K562 (cell line): ENCODE results near the gene MYCT1. TPM values are rescaled to one million over a fixed set of nuclear protein-coding genes. Genes with fewer than 3 reads are reported as not detected.

Experiments used
- ATAC-seq: fragments of 200-7000 bp; cut with Tn5 transposase; 3 replicates; pipeline ENCODE4 v1.9.1; 2020; ENCODE audit warnings: moderate library complexity
- BruUV-seq: library from RNA; stranded (reverse); fragments of 400-500 nt; replicated peaks from 2 replicates; lab custom pipeline; 2021; lab: Mats Ljungman, UMichigan
- CTCF ChIA-PET: fragments of 300-600 bp; formaldehyde crosslinking; extraction: SDS; loops from one replicate; lab custom pipeline; 2021; ENCODE audit warnings: low intra/inter-chr PET ratio; lab: Yijun Ruan, JAX
- POLR2A ChIA-PET: fragments of 300-600, 350-650 bp; sonication (Branson Sonifier 250); formaldehyde crosslinking; extraction: SDS; loops from one replicate; lab custom pipeline; 2021; ENCODE audit warnings: antibody characterized with exemption, inconsistent platforms; lab: Yijun Ruan, JAX
- DNase-seq, 4 experiments: peaks; one replicate each; pipeline versions ENCODE4 v3.0.0 to v3.0.0-alpha.2; 2011 to 2018; ENCODE audit warnings: low spot score in 3 of 4, mixed read lengths in 3 of 4; ENCODE audit errors: extremely low read depth in 1 of 4
- FAIRE-seq: peaks from 2 replicates; lab custom pipeline; 2011; peaks lifted over from hg19 to GRCh38; lab: Jason Lieb, UNC
- H2AFZ ChIP-seq: 2 replicates; pipeline ENCODE4 v1.6.0; 2011; ENCODE audit warnings: low read depth, low read length, control low read depth, inconsistent platforms
- H3K27ac ChIP-seq: fragments of 200-600 bp; 3 replicates; pipeline ENCODE4 v1.8.0; 2011; ENCODE audit warnings: low read depth, mild to moderate bottlenecking, control low read depth, inconsistent platforms, low read length, moderate library complexity, mixed read lengths; ENCODE audit errors: extremely low read depth
- H3K27me3 ChIP-seq, 2 experiments: fragments of 300-600 bp in 1 of 2; 2 replicates in 1 of 2; 3 replicates in 1 of 2; pipeline versions ENCODE4 v1.6.0 to v1.8.0; 2011; ENCODE audit warnings: inconsistent platforms in 2 of 2, low read length in 2 of 2, mild to moderate bottlenecking in 1 of 2, mixed read lengths in 1 of 2, moderate library complexity in 1 of 2; ENCODE audit not compliant: control insufficient read depth in 2 of 2, insufficient read depth in 2 of 2
- H3K36me3 ChIP-seq: fragments of 300-600 bp; 3 replicates; pipeline ENCODE4 v1.8.0; 2011; ENCODE audit warnings: mild to moderate bottlenecking, low read length, inconsistent platforms; ENCODE audit not compliant: control insufficient read depth, insufficient read depth
- H3K4me1 ChIP-seq, 2 experiments: fragments of 200-600 bp in 1 of 2; replicated peaks in 1 of 2; 2 replicates in 1 of 2; 3 replicates in 1 of 2; pipeline versions ENCODE4 v1.5.1 to v1.8.0; 2011; ENCODE audit warnings: inconsistent platforms in 2 of 2, low read length in 2 of 2, mild to moderate bottlenecking in 1 of 2, mixed read lengths in 1 of 2, moderate library complexity in 1 of 2; ENCODE audit not compliant: control insufficient read depth in 2 of 2, insufficient read depth in 2 of 2
- H3K4me2 ChIP-seq: 2 replicates; pipeline ENCODE4 v1.6.1; 2011; ENCODE audit warnings: low read length, control low read depth, inconsistent platforms, mixed read lengths; ENCODE audit not compliant: insufficient read depth
- H3K4me3 ChIP-seq: fragments of 200-600 bp; sonication (generic), shearing (Covaris generic); 2 replicates; pipeline ENCODE4 v1.5.1; 2016; ENCODE audit warnings: control low read depth, inconsistent platforms
- H3K79me2 ChIP-seq: fragments of 200-600 bp; 3 replicates; pipeline ENCODE4 v1.8.0; 2011; ENCODE audit warnings: low read length, inconsistent platforms; ENCODE audit not compliant: control insufficient read depth, insufficient read depth
- H3K9ac ChIP-seq, 2 experiments: 2 replicates each; pipeline versions ENCODE4 v1.6.0 to v1.6.1; 2011; ENCODE audit warnings: low read depth in 2 of 2, low read length in 2 of 2, control low read depth in 1 of 2, inconsistent platforms in 1 of 2, mild to moderate bottlenecking in 1 of 2, mixed read lengths in 1 of 2; ENCODE audit not compliant: insufficient read depth in 1 of 2
- H3K9me1 ChIP-seq: one replicate; pipeline ENCODE4 v1.6.0; 2011; ENCODE audit warnings: inconsistent platforms, mild to moderate bottlenecking, low read length, moderate library complexity; ENCODE audit not compliant: control insufficient read depth, insufficient read depth
- H3K9me3 ChIP-seq: replicated peaks from 2 replicates; pipeline ENCODE4 v1.5.1; 2011; ENCODE audit warnings: low read depth, low read length, inconsistent platforms; ENCODE audit not compliant: control insufficient read depth, insufficient read depth
- H4K20me1 ChIP-seq: replicated peaks from 2 replicates; pipeline ENCODE4 v1.6.1; 2011; ENCODE audit warnings: low read length, inconsistent platforms, mixed read lengths; ENCODE audit not compliant: control insufficient read depth, insufficient read depth
- CAMTA2 ChIP-seq: fragments of 250-450 bp; sonication (Bioruptor Pico); conservative IDR thresholded peaks from 2 replicates; pipeline ENCODE4 v1.5.1; 2022
- CCAR2 ChIP-seq: fragments of 200-400 bp; formaldehyde crosslinking; IDR thresholded peaks from 2 replicates; pipeline ENCODE4 v1.6.1; 2017; ENCODE audit warnings: mild to moderate bottlenecking, low read depth, low read length
- CHD1 ChIP-seq: fragments of 200-600 bp; sonication (generic); IDR thresholded peaks from one replicate; pipeline ENCODE4 v1.6.1; 2012; ENCODE audit warnings: mild to moderate bottlenecking, moderate library complexity, low read length, inconsistent platforms
- KLF1 ChIP-seq: fragments of 450-650 bp; IDR thresholded peaks from 2 replicates; pipeline ENCODE4 v1.6.1; 2016; ENCODE audit warnings: missing genetic modification characterization, missing compliant biosample characterization
- MBD2 ChIP-seq: sonication (generic); IDR thresholded peaks from 2 replicates; pipeline ENCODE4 v1.6.1; 2016; ENCODE audit warnings: low read depth, borderline replicate concordance
- NFIX ChIP-seq: fragments of 250-450 bp; sonication (Bioruptor Pico); IDR thresholded peaks from 2 replicates; pipeline ENCODE4 v1.4.0; 2020; ENCODE audit warnings: low read depth, mild to moderate bottlenecking, moderate library complexity
- POLR2A ChIP-seq: fragments of 450-650 bp; conservative IDR thresholded peaks from 2 replicates; pipeline ENCODE4 v1.6.1; 2016
- TCF7 ChIP-seq: sonication (generic); IDR thresholded peaks from 2 replicates; pipeline ENCODE4 v1.6.1; 2016; ENCODE audit warnings: antibody characterized with exemption, borderline replicate concordance
- TEAD1 ChIP-seq, 2 experiments: fragments of 450-650 bp in 1 of 2; sonication (generic) in 1 of 2; formaldehyde crosslinking; IDR thresholded peaks; 2 replicates each; pipeline versions ENCODE4 v1.4.0 to v1.8.0; 2020 to 2022; ENCODE audit warnings: mild to moderate bottlenecking in 2 of 2, missing genetic modification reagents in 1 of 2
- WGBS: fragments of 100-300 bp; shearing (Covaris generic); methylation state at CpG from one replicate; pipeline ENCODE4 v1.1.6; 2016; ENCODE audit warnings: low coverage, mixed read lengths; ENCODE audit not compliant: insufficient coverage; ENCODE audit errors: missing lambda C conversion rate; 5-methylcytosine and 5-hydroxymethylcytosine counted together
- in situ Hi-C: fragments of 300-500 bp; cut with MboI; formaldehyde crosslinking; loops from 4 replicates; pipeline ENCODE4 v1.15.0; 2018; ENCODE audit warnings: inconsistent platforms, mixed read lengths
- intact Hi-C: fragments of 100-400 bp; cut with micrococcal nuclease; formaldehyde crosslinking; loops from 2 replicates; pipeline ENCODE4 v1.14.2; 2022
- polyA plus RNA-seq, 8 experiments: library from polyadenylated mRNA; depleted of rRNA in 4 of 8; stranded (reverse) in 5 of 8; unstranded in 3 of 8; fragments of >200 nt; fragmentation: Nextera tagmentation in 2 of 8; fragmentation: Illumina TruSeq in 1 of 8; extraction: Ambion mirVana in 2 of 8; extraction: Trizol in 1 of 8; gene quantifications; 2 replicates each; pipeline versions ENCODE4 v1.2.1 to v1.2.3, GENCODE V29; 2011 to 2014; ENCODE audit warnings: inconsistent platforms in 1 of 8, missing spikeins in 1 of 8
- total RNA-seq, 7 experiments: library from RNA; depleted of rRNA in 6 of 7; stranded (reverse); fragments of >200 nt in 6 of 7; fragmentation: Illumina TruSeq in 2 of 7; extraction: Trizol in 2 of 7; gene quantifications; 2 replicates each; pipeline versions ENCODE4 v1.2.1 to v1.2.3, GENCODE V29; 2011 to 2021; ENCODE audit warnings: low replicate concordance in 1 of 7
- TF ChIP-seq, protein P1 (sequence below): sonication (generic); formaldehyde crosslinking; IDR thresholded peaks from 2 replicates; pipeline ENCODE4 v1.9.0; 2022; ENCODE audit warnings: mild to moderate bottlenecking, missing genetic modification reagents
- TF ChIP-seq, protein P2 (sequence below): IDR thresholded peaks from 3 replicates; pipeline ENCODE4 v1.6.1; 2011; ENCODE audit warnings: borderline replicate concordance, mild to moderate bottlenecking; ENCODE audit not compliant: insufficient read length, insufficient read depth
- TF ChIP-seq, protein P3 (sequence below), 3 experiments: fragments of 200-800 bp in 1 of 3; fragments of 250-450 bp in 1 of 3; fragments of 450-650 bp in 1 of 3; sonication (Bioruptor Pico) in 1 of 3; sonication (Bioruptor generic) in 1 of 3; formaldehyde crosslinking in 1 of 3; IDR thresholded peaks; 2 replicates each; pipeline versions ENCODE4 v1.6.1 to v1.8.0; 2016 to 2022; ENCODE audit warnings: mild to moderate bottlenecking in 2 of 3, missing genetic modification characterization in 2 of 3, missing compliant biosample characterization in 1 of 3, moderate library complexity in 1 of 3

MYCT1 gene
- total and polyA plus RNA-seq, 9 of the 15 experiments (the other 6 are each of a cell fraction or from before 2014, with no cell fraction given) = 0.04 to 0.28 (median 0.08) TPM; not detected in 2

DNA sequence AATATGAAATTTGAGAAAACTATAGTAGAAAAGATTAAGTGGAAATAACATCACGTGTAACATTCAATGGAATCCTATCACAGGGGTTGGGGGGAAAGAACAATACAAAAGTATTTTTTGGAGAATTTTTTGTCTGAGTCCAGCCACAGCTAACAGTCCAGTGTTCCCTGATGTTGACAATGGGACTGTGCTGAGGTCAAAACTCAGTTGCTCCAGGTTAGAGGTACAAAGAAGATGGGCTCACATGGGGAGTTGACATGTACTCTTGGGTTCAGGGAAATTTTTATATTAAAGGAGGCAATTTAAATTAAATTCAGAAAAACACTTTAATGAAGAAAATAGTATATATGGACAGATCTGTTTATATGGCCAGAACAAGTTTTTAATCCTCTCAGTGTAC, 995 bp downstream of the MYCT1 start:
- Histone ChIP-seq H3K9me3 (no peaks in the 10 kb centered on the region), H3K9ac (no peak overlapping the region), H3K9me1 (no peaks in the 10 kb centered on the region), H3K27me3 (no peaks in the 10 kb centered on the region), H2AFZ (no peak overlapping the region), H3K4me3 (no peak overlapping the region), H3K4me2 (no peak overlapping the region), H4K20me1 (no peaks in the 10 kb centered on the region), H3K36me3 (no peaks in the 10 kb centered on the region), H3K27ac (no peak overlapping the region), H3K4me1 (no peaks in the 10 kb centered on the region), H3K79me2 (no peaks in the 10 kb centered on the region)
- CTCF ChIA-PET = no interaction called here
- no peak for ATAC-seq
- POLR2A ChIA-PET = no interaction called here
- 0% methylated on average over 1 of the region's 1 CpG for WGBS
- in situ Hi-C loops = no loop called here
- intact Hi-C loops = no loop called here
- BruUV-seq = no TSS peak
- TF ChIP-seq TEAD1 (CRISPR knock-in tag; IDR thresholded peaks at IDR 0.05) = no peak
- TF ChIP-seq, protein P1, sequence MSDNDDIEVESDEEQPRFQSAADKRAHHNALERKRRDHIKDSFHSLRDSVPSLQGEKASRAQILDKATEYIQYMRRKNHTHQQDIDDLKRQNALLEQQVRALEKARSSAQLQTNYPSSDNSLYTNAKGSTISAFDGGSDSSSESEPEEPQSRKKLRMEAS (CRISPR knock-in tag) = no peak
- no peak for FAIRE-seq
- DNase-seq = no peak

DNA sequence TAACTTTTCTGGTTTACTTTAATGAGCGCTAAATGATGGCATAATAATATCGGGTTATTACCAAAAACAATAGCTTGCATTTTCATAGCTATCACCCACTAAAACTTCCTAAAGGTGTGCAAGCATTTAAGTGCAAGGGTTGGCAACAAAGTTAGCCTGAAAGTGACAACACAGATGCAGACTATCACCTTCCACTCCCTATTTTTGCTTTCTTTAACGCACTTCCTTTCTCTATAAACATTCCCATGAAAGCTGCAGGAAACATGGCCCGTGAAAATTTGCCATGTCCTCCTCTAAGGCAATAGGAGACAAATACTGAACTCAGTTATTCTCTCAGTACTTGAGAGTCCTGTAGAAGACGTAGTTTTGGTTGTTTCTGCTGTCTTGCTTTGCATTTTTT, 2.7 kb downstream of the MYCT1 start:
- Histone ChIP-seq H3K27me3 (no peaks in the 10 kb centered on the region), H3K9me3 (peaks cover 2% of the 10 kb centered on the region; the same call in 1 of the 2 replicates), H2AFZ (no peak overlapping the region), H3K9ac (no peak overlapping the region), H3K4me3 (no peak overlapping the region), H3K9me1 (no peaks in the 10 kb centered on the region), H3K36me3 (no peaks in the 10 kb centered on the region), H3K79me2 (no peaks in the 10 kb centered on the region), H4K20me1 (no peaks in the 10 kb centered on the region), H3K4me1 (no peaks in the 10 kb centered on the region), H3K27ac (no peak overlapping the region), H3K4me2 (no peak overlapping the region)
- ATAC-seq (no peak), DNase-seq (no peak), FAIRE-seq (no peak)
- POLR2A ChIA-PET = no interaction called here
- in situ Hi-C loops = no loop called here
- BruUV-seq = no TSS peak
- intact Hi-C loops = no loop called here
- CTCF ChIA-PET = no interaction called here
- WGBS = 0% methylated on average over 5 of the region's 5 CpGs
- TF ChIP-seq, protein P2, sequence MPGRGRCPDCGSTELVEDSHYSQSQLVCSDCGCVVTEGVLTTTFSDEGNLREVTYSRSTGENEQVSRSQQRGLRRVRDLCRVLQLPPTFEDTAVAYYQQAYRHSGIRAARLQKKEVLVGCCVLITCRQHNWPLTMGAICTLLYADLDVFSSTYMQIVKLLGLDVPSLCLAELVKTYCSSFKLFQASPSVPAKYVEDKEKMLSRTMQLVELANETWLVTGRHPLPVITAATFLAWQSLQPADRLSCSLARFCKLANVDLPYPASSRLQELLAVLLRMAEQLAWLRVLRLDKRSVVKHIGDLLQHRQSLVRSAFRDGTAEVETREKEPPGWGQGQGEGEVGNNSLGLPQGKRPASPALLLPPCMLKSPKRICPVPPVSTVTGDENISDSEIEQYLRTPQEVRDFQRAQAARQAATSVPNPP = no peak
- TF ChIP-seq MBD2 (no peak), CHD1 (no peak), CCAR2 (no peak), TCF7 (no peak), POLR2A (no peak), CAMTA2 (no peak), NFIX (CRISPR knock-in tag) (no peak), KLF1 (tag) (no peak)
- TF ChIP-seq, protein P3, sequence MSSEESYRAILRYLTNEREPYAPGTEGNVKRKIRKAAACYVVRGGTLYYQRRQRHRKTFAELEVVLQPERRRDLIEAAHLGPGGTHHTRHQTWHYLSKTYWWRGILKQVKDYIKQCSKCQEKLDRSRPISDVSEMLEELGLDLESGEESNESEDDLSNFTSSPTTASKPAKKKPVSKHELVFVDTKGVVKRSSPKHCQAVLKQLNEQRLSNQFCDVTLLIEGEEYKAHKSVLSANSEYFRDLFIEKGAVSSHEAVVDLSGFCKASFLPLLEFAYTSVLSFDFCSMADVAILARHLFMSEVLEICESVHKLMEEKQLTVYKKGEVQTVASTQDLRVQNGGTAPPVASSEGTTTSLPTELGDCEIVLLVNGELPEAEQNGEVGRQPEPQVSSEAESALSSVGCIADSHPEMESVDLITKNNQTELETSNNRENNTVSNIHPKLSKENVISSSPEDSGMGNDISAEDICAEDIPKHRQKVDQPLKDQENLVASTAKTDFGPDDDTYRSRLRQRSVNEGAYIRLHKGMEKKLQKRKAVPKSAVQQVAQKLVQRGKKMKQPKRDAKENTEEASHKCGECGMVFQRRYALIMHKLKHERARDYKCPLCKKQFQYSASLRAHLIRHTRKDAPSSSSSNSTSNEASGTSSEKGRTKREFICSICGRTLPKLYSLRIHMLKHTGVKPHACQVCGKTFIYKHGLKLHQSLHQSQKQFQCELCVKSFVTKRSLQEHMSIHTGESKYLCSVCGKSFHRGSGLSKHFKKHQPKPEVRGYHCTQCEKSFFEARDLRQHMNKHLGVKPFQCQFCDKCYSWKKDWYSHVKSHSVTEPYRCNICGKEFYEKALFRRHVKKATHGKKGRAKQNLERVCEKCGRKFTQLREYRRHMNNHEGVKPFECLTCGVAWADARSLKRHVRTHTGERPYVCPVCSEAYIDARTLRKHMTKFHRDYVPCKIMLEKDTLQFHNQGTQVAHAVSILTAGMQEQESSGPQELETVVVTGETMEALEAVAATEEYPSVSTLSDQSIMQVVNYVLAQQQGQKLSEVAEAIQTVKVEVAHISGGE (CRISPR knock-in tag; IDR thresholded peaks at IDR 0.05) = no peak
